Measurements from ENCODE around the gene DYNLRB2. TPM values are rescaled to one million over a fixed set of nuclear protein-coding genes. Genes with fewer than 3 reads are reported as not detected.

The DYNLRB2 gene
- polyA plus RNA-seq, 1 of the 3 experiments (the other 2 are of a cell fraction), result 0.44 TPM

DNA sequence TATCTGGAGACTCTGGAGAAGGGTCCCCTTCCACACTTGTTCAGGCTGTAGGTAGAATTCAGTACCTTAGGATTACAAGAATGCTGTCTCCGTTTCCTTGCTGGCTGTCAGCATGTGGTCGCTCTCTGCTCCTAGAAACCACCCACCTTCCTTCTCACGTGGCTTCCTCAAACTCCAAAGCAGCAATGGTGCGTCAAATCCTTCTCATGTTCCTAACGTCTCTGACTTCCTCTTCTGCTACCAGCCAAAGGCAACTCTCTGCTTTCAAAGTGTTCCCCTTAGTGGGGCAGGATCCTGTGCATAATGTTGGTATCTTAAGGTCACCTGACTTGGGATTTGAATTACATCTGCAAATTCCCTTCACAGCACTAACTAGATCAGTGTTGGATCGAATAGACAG is 30.9 kb upstream of the DYNLRB2 start:
- H3K27ac ChIP-seq (ENCODE audit: low read depth in 2 of 2, low read length in 1 of 2), result no peak overlapping the region
- H3K4me1 ChIP-seq (ENCODE audit: control insufficient read depth in 1 of 2, insufficient read depth in 2 of 2, low read depth in 1 of 2, low read length in 1 of 2), result no peaks in the 10 kb centered on the region
- ChIA-PET CTCF (interaction anchor here (1.0 to 1.5 kb wide), 3 partner anchors 11 to 44 kb away, joined by 4 to 5 read pairs (median 4); no protein-coding TSS in a partner anchor), POLR2A (no interaction called here)
- no peaks in the 10 kb centered on the region for H3F3A ChIP-seq (replicated peaks; ENCODE audit: insufficient read depth)
- no peaks in the 10 kb centered on the region for H3K27me3 ChIP-seq (ENCODE audit: insufficient read depth)
- H3K9me2 ChIP-seq, result no peaks in the 10 kb centered on the region
- DNase-seq, result no peak
- H4K20me1 ChIP-seq (ENCODE audit: insufficient read depth), result no peaks in the 10 kb centered on the region
- 15% methylated on average over 6 of the region's 6 CpGs for WGBS (ENCODE audit: low lambda C conversion rate)
- H3K4me2 ChIP-seq, result no peak overlapping the region
- no peaks in the 10 kb centered on the region for H3K79me2 ChIP-seq (ENCODE audit: insufficient read depth)
- TF ChIP-seq GABPA (IDR thresholded peaks at IDR 0.05; ENCODE audit: low read depth) (no peak), SMC3 (IDR thresholded peaks at IDR 0.05; ENCODE audit: low read depth, low read length) (no peak), RXRA (IDR thresholded peaks at IDR 0.05; ENCODE audit: borderline replicate concordance, low read depth) (no peak), IRF3 (IDR thresholded peaks at IDR 0.05; ENCODE audit: low read depth, low read length) (no peak), FOXJ3 (CRISPR knock-in tag; IDR thresholded peaks at IDR 0.05) (no peak), RCOR1 (IDR thresholded peaks at IDR 0.05; ENCODE audit: low read length) (no peak), EZH2phosphoT487 (IDR thresholded peaks at IDR 0.05; ENCODE audit: borderline replicate concordance, low read depth) (no peak), ELF1 (IDR thresholded peaks at IDR 0.05) (no peak), REST (IDR thresholded peaks at IDR 0.05; ENCODE audit: low read depth, low read length) (no peak), JUND (IDR thresholded peaks at IDR 0.05) (no peak), SIN3A (IDR thresholded peaks at IDR 0.05; ENCODE audit: borderline replicate concordance, low read depth, low read length) (no peak), CHD2 (IDR thresholded peaks at IDR 0.05; ENCODE audit: low read length, partially characterized antibody) (no peak), MEF2A (IDR thresholded peaks at IDR 0.05; ENCODE audit: borderline replicate concordance, low read depth) (no peak), NRF1 (IDR thresholded peaks at IDR 0.05; ENCODE audit: low read depth, low read length) (no peak), TCF12 (IDR thresholded peaks at IDR 0.05) (no peak), GATA2 (CRISPR knock-in tag; IDR thresholded peaks at IDR 0.05) (no peak), FOXM1 (IDR thresholded peaks at IDR 0.05; ENCODE audit: low read depth) (no peak)
- TF ChIP-seq, protein P1, sequence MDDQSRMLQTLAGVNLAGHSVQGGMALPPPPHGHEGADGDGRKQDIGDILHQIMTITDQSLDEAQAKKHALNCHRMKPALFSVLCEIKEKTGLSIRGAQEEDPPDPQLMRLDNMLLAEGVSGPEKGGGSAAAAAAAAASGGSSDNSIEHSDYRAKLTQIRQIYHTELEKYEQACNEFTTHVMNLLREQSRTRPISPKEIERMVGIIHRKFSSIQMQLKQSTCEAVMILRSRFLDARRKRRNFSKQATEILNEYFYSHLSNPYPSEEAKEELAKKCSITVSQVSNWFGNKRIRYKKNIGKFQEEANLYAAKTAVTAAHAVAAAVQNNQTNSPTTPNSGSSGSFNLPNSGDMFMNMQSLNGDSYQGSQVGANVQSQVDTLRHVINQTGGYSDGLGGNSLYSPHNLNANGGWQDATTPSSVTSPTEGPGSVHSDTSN (IDR thresholded peaks at IDR 0.05), result no peak
- TF ChIP-seq, protein P2, sequence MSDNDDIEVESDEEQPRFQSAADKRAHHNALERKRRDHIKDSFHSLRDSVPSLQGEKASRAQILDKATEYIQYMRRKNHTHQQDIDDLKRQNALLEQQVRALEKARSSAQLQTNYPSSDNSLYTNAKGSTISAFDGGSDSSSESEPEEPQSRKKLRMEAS (IDR thresholded peaks at IDR 0.05; ENCODE audit: low read depth), result no peak
- TF ChIP-seq, protein P3, sequence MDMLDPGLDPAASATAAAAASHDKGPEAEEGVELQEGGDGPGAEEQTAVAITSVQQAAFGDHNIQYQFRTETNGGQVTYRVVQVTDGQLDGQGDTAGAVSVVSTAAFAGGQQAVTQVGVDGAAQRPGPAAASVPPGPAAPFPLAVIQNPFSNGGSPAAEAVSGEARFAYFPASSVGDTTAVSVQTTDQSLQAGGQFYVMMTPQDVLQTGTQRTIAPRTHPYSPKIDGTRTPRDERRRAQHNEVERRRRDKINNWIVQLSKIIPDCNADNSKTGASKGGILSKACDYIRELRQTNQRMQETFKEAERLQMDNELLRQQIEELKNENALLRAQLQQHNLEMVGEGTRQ (IDR thresholded peaks at IDR 0.05; ENCODE audit: borderline replicate concordance, low read depth, low read length), result no peak
- H3K9me3 ChIP-seq, result no peaks in the 10 kb centered on the region
- no peaks in the 10 kb centered on the region for H3K36me3 ChIP-seq (replicated peaks in 1 of 2; ENCODE audit: control insufficient read depth in 1 of 2, insufficient read depth in 2 of 2, low read length in 1 of 2)
- no peak overlapping the region for H3K4me3 ChIP-seq (ENCODE audit: low read depth in 2 of 2, low read length in 1 of 2)
- H2AFZ ChIP-seq (ENCODE audit: low read depth), result no peak overlapping the region
- H3K9ac ChIP-seq, result no peak overlapping the region

Measured in SK-N-SH (cell line).